K562 (cell line): ENCODE data around the gene GAPVD1. TPM values are rescaled to one million over a fixed set of nuclear protein-coding genes. Genes with fewer than 3 reads are reported as not detected.

Experiments used
- ATF4 ChIP-seq: fragments of 450-650 bp; formaldehyde crosslinking; IDR thresholded peaks from 2 replicates; pipeline ENCODE4 v1.4.0; 2022; ENCODE audit warnings: mild to moderate bottlenecking, moderate library complexity
- BHLHE40 ChIP-seq: IDR thresholded peaks from 2 replicates; pipeline ENCODE4 v1.6.1; 2011; ENCODE audit warnings: low read length, improper control_type of control experiment
- CREM ChIP-seq: IDR thresholded peaks from 2 replicates; pipeline ENCODE4 v1.6.1; 2014; ENCODE audit warnings: antibody characterized with exemption, low read depth
- EP400 ChIP-seq: fragments of 450-650 bp; IDR thresholded peaks from 2 replicates; pipeline ENCODE4 v1.6.1; 2017; ENCODE audit warnings: antibody characterized with exemption, mild to moderate bottlenecking, moderate library complexity
- FOS ChIP-seq: IDR thresholded peaks from 3 replicates; pipeline ENCODE4 v1.6.1; 2011; ENCODE audit not compliant: insufficient read length; ENCODE audit errors: extremely low read depth
- KDM1A ChIP-seq, 2 experiments: fragments of 450-650 bp; IDR thresholded peaks; 2 replicates each; pipeline ENCODE4 v1.6.1; 2016; ENCODE audit warnings: mild to moderate bottlenecking in 2 of 2
- NRF1 ChIP-seq, 2 experiments: fragments of 450-650 bp; IDR thresholded peaks in 1 of 2; conservative IDR thresholded peaks in 1 of 2; 2 replicates each; pipeline ENCODE4 v1.6.1; 2014; ENCODE audit warnings: mild to moderate bottlenecking in 2 of 2
- PBX2 ChIP-seq, 2 experiments: IDR thresholded peaks in 1 of 2; conservative IDR thresholded peaks in 1 of 2; 2 replicates each; pipeline ENCODE4 v1.6.1; 2016; ENCODE audit warnings: low read depth in 2 of 2, mild to moderate bottlenecking in 1 of 2, missing compliant biosample characterization in 1 of 2, missing genetic modification characterization in 1 of 2, moderate library complexity in 1 of 2
- PCBP1 ChIP-seq: fragments of 200-400 bp; formaldehyde crosslinking; IDR thresholded peaks from 2 replicates; pipeline ENCODE4 v1.6.1; 2018; ENCODE audit warnings: mild to moderate bottlenecking, low read depth, low read length; ENCODE audit not compliant: poor library complexity, severe bottlenecking
- PKNOX1 ChIP-seq: fragments of 450-650 bp; IDR thresholded peaks from 2 replicates; pipeline ENCODE4 v1.6.1; 2016
- PREB ChIP-seq: sonication (generic); formaldehyde crosslinking; IDR thresholded peaks from 2 replicates; pipeline ENCODE4 v1.8.1; 2023; ENCODE audit warnings: mild to moderate bottlenecking, missing genetic modification reagents
- SMARCA5 ChIP-seq: fragments of 450-650 bp; IDR thresholded peaks from 2 replicates; pipeline ENCODE4 v1.6.1; 2016
- TFE3 ChIP-seq: fragments of 450-650 bp; formaldehyde crosslinking; IDR thresholded peaks from 2 replicates; pipeline ENCODE4 v1.4.0; 2020; ENCODE audit warnings: mild to moderate bottlenecking, mixed read lengths
- THRB ChIP-seq: fragments of 450-650 bp; formaldehyde crosslinking; conservative IDR thresholded peaks from 2 replicates; pipeline ENCODE4 v1.4.0; 2022; ENCODE audit warnings: mild to moderate bottlenecking, missing genetic modification characterization
- ZNF655 ChIP-seq: fragments of 250-450 bp; sonication (Bioruptor Pico); IDR thresholded peaks from 2 replicates; pipeline ENCODE4 v1.5.0; 2021
- polyA plus RNA-seq, 8 experiments: library from polyadenylated mRNA; depleted of rRNA in 4 of 8; stranded (reverse) in 5 of 8; unstranded in 3 of 8; fragments of >200 nt; fragmentation: Nextera tagmentation in 2 of 8; fragmentation: Illumina TruSeq in 1 of 8; extraction: Ambion mirVana in 2 of 8; extraction: Trizol in 1 of 8; gene quantifications; 2 replicates each; pipeline versions ENCODE4 v1.2.1 to v1.2.3, GENCODE V29; 2011 to 2014; ENCODE audit warnings: inconsistent platforms in 1 of 8, missing spikeins in 1 of 8
- total RNA-seq, 7 experiments: library from RNA; depleted of rRNA in 6 of 7; stranded (reverse); fragments of >200 nt in 6 of 7; fragmentation: Illumina TruSeq in 2 of 7; extraction: Trizol in 2 of 7; gene quantifications; 2 replicates each; pipeline versions ENCODE4 v1.2.1 to v1.2.3, GENCODE V29; 2011 to 2021; ENCODE audit warnings: low replicate concordance in 1 of 7

GAPVD1 gene
- total and polyA plus RNA-seq, 9 of the 15 experiments (the other 6 are each of a cell fraction or from before 2014, with no cell fraction given) = 9.5 to 66.1 (median 45.5) TPM

- TF ChIP-seq TFE3 = peak; percentile 55
- no peak for TF ChIP-seq FOS
- TF ChIP-seq KDM1A (IDR thresholded peaks at IDR 0.05) = peak; percentile 81 to 83
- peak; percentile 39 for TF ChIP-seq CREM
- TF ChIP-seq PREB = no peak
- TF ChIP-seq BHLHE40 = peak; percentile 59
- no peak for TF ChIP-seq EP400
- no peak for TF ChIP-seq PCBP1
- TF ChIP-seq ATF4 (CRISPR knock-in tag) = no peak
- TF ChIP-seq PBX2 (CRISPR knock-in tag; IDR thresholded peaks at IDR 0.05; ENCODE audit: low read depth) = no peak
- peak; percentile 20; the same call in 1 of the 2 replicates for TF ChIP-seq PBX2 (tag; conservative IDR thresholded peaks at IDR 0.05; ENCODE audit: low read depth)
- no peak for TF ChIP-seq NRF1 (conservative IDR thresholded peaks at IDR 0.05 in 1 of 2, IDR thresholded peaks at IDR 0.05 in 1 of 2)
- TF ChIP-seq ZNF655 (CRISPR knock-in tag) = no peak
- TF ChIP-seq SMARCA5 = peak; percentile 92
- TF ChIP-seq PKNOX1 = peak; percentile 61
- peak; percentile 59; the same call in 1 of the 2 replicates for TF ChIP-seq THRB (CRISPR knock-in tag)
Measured at GRCh38 chr9:125405938-125406809, 144.5 kb downstream of the GAPVD1 start (continued).
